ENCODE measurements around the gene EPHA6.

The EPHA6 gene

DNA sequence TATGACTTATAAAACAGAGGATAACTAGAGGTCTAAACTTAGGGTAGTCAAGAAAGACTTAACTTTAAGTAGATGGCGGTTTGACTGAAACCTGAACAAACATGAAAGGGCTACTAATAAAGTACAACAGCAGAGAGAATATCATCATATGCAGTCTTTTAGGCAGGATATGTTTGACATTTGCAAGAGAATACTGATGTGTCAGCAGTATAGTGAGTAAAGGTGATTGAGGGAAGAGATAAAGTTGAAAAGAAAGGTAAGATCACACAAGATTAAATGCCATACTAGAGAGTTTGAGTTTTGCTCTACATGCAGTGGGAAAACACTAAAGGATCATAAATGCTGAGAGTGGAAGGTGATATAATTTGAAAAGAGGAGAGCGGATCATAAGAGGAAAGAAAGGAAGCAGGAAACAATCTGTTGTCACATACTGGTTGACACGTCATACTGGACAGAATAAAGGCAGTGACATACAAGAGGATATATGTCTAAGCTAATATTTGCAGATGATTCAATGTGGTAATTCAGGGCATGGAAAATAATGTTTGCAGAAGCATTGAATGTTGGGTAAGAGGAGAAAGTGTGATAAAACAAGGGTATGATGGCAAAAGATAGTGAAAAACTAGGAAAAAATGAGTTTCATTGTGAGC is 223.0 kb downstream of the EPHA6 start:
- no peak for DNase-seq

DNA sequence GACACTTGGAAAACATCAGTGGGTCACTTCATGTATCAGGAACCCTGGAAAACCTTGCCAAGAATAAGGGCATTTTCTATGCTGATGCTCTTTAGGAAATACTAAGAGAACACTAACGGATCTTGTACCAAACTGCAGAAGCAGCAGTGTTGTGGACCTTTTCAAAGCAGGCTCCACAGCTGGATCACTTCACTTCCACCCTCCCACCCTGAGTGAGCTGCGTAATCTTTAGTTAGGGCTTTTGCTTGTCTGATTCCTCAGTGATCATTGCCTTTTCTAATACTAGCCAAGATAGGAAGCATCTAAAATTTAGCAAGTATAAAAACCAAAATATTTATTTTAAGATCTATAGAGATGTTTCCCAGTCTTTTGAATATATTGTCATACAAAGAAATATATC is 229.0 kb downstream of the EPHA6 start:
- no peak for DNase-seq

DNA sequence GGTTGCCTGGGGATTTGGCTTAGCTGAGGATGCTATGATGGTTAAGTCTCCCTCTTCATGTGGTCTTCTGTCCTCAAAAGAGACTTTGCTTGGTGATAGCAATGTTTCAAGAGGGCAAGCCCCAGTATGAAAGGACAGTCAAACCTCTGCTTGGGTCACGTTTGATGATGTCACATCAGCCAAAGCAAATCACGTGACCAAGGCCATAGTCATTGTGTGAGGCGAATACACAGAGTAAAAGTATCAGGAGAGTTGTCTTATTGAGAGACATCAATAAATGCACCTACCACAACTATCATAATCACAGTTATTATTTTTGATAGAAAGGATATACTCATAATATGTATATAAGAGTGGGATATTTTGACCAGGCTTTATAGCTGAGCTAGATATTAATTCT is 243.0 kb downstream of the EPHA6 start:
- DNase-seq: no peak

- DNase-seq: no peak
These were observed 244.8 kb downstream of the EPHA6 start for GRCh38 chr3:97059168-97059567.

DNA sequence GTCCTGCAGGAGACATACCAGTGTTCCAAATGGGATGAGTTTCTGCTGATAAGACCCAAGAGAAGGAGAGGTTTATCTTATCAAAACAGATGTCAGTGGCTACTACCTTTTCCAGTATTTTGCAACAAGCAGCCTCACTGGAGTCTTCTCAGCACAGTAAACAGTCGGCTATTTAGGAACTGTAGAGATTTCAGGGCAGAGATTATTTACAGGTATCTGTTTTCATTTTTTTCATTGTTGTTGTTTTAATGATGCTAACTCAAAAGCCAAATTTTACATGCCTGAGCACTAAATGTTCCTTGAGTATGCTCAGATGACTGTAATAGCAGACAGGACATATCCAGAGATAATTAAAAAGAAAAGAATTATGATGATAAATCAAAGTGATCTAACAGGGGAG is 252.1 kb downstream of the EPHA6 start:
- no peak for DNase-seq

DNA sequence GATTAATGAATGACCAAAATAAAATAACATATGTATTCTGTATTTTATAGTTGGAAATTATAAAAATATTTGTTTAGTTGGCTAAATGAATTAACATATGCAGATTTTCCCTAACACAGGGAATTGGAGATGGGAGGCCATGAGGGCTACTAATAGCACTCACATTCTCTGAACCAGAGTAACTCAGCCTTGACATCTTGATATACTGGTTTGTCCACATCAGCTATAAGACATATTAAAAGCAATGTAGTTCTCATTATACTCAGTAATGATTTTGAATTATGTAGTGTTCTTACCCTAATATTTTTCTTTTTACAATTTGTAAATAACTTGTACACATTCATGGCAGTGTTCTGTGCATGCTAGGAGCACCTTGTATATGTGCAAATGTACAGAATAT is 255.9 kb downstream of the EPHA6 start:
- DNase-seq: no peak

GRCh38 chr3:97074546-97074945 is 260.2 kb downstream of the EPHA6 start:
- no peak for DNase-seq

DNA sequence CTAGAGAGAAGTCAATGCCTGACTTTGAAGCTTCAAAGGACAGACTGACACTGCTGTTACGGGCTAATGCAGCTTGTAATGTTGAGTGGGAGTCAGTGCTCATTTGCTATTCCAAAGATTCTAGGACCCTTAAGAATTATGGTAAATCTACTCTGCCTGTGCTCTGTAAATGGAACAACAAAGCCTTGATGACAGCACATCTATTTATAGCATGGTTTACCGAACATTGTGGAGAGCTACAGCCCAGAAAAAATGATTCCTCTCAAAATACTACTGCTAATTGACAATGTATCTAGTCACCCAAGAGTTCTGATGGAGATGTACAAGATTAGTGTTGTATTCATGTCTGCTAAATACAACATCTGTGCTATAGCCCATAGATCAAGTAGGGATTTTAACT is 262.3 kb downstream of the EPHA6 start:
- no peak for DNase-seq

GRCh38 chr3:97089621-97090020 is 275.2 kb downstream of the EPHA6 start:
- no peak for DNase-seq

- DNase-seq: no peak
These were observed 288.2 kb downstream of the EPHA6 start for GRCh38 chr3:97102641-97103040.

DNA sequence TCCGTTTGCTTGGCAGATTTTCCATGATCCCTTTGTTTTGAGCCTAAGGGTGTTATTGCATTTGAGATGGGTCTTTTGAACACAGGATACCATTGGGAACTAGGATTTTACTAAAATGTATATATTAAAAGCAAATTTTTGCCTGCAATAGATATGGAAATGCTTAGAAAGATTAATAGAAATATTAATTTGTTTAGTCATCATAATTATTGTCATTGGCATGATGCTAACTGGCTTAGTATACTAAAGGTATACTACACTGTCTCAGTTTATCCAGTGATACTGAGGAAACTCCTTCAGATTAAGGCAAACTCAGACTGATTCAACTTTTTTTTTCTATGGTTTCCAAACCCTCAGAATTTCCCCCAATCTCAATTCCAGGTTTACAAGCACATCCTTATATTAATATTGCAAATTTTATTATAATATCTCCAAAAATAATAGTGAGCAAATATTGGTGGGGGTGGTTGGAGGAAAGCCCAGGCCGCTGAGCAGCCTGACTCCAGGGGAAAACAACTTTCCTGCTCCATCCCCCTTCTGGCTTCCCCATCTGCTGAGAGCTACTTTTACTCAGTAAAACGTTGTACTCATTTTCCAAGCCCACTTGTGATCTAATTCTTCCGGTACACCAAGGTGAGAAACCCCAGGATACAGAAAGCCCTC is 291.7 kb downstream of the EPHA6 start:
- DNase-seq: no peak

DNA sequence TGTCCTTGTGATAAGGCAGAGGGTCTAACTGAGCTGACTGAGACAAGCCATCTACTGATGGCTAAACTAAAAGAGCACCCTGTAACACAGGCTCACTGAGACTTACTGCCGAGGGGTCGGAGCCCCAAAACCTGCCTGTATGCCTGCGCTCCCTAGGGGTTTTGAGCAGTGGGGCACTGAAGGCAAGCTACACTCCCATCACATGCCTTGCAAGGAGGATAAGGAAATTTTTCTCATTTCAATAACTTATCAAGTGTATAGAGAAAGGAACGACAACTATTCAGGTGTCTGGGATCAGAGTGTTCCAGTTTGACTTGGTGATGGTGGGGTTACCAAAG is 292.2 kb downstream of the EPHA6 start:
- DNase-seq: no peak

- DNase-seq: no peak
These were observed 293.7 kb downstream of the EPHA6 start for GRCh38 chr3:97108136-97108535.

DNA sequence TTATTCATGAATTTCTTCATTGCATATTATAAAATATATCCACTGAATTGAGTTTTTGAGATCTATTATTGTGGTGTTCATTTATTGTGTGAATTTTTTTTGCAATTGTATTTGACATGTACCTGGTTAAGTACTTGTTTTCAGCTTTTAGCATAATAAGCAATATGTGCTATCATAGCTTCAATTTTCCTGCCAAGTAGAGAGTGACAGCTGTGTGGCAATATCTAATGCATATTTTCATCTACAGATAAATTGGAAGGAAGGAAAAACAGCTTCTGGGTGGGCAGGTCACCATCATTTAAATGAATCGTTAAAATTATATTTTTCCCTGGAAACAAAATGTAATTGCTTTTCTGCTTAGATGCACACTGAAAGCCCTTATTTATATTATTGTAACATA is 296.9 kb downstream of the EPHA6 start:
- DNase-seq: no peak

GRCh38 chr3:97121386-97121785 is 307.0 kb downstream of the EPHA6 start:
- no peak for DNase-seq

GRCh38 chr3:97125902-97126499 is 311.6 kb downstream of the EPHA6 start:
- no peak for DNase-seq

- DNase-seq: no peak
These were observed 317.1 kb downstream of the EPHA6 start for GRCh38 chr3:97131476-97131875.

- DNase-seq: no peak
These were observed 324.6 kb downstream of the EPHA6 start for GRCh38 chr3:97138914-97139541.

- no peak for DNase-seq
These were observed 334.5 kb downstream of the EPHA6 start for GRCh38 chr3:97148931-97149330.

DNA sequence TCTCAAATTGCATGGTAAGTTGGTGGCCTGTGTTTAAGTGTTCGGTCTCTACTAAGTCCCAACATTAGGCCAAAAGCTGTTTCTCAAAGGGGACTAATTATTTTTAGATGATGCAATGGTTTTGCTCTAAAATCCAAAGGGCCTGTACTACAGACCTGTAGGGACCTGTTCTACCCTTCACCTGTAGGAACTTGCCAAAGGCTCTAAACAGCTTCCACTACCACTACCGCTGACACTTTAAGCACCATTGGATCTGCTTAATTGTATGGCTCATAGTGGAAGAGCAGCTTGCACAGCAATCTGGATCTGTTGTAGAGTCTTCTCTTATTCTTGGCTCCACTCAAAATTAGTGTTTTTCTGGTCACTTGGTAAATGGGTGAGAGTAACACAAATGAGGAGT is 346.8 kb downstream of the EPHA6 start:
- no peak for DNase-seq

GRCh38 chr3:97177242-97177641 is 362.8 kb downstream of the EPHA6 start:
- no peak for DNase-seq

- no peak for DNase-seq
These were observed 367.3 kb downstream of the EPHA6 start for GRCh38 chr3:97181704-97182103.

GRCh38 chr3:97187771-97188170 is 373.4 kb downstream of the EPHA6 start:
- DNase-seq: no peak

DNA sequence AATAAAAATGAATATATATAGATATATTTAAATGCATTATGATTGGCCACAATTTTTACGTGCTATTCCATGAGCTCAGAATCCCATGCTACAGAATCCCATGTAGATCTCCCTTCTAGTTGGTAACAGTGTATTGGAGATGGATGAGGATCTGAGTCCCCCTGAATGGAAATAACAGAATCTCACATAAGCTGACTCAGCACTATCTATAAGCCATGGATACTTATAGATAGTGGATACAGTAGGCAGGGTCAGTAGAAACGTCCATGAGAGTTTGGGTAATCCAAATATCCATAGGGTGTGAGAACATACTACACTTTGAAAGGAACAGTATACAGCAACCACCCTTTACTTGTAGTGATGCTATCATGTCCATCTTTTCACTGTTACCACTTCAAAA is 375.4 kb downstream of the EPHA6 start:
- DNase-seq: no peak

Measured in cerebellar nuclear complex (tissue), 1 donor.